ENCODE results near the gene HDAC4.

Gene HDAC4

GRCh38 chr2:239113615-239114014 lies 287.2 kb downstream of the HDAC4 start:
- DNase-seq (ENCODE audit: low read depth in 1 of 2, low spot score in 1 of 2), result no peak

- no peak for DNase-seq (ENCODE audit: low read depth in 1 of 2, low spot score in 1 of 2)
Measured at GRCh38 chr2:239113171-239113570, 287.6 kb downstream of the HDAC4 start.

- DNase-seq (ENCODE audit: low read depth in 1 of 2, low spot score in 1 of 2), result no peak
Measured at GRCh38 chr2:239112127-239112774, 288.6 kb downstream of the HDAC4 start.

- DNase-seq (ENCODE audit: low read depth in 1 of 2, low spot score in 1 of 2), result no peak
Measured at GRCh38 chr2:239111401-239112100, 289.3 kb downstream of the HDAC4 start.

GRCh38 chr2:239110595-239111048 lies 290.2 kb downstream of the HDAC4 start:
- DNase-seq (ENCODE audit: low read depth in 1 of 2, low spot score in 1 of 2), result no peak

- no peak for DNase-seq (ENCODE audit: low read depth in 1 of 2, low spot score in 1 of 2)
Measured at GRCh38 chr2:239109928-239110545, 290.8 kb downstream of the HDAC4 start.

GRCh38 chr2:239109041-239109927 lies 291.5 kb downstream of the HDAC4 start:
- DNase-seq (ENCODE audit: low read depth in 1 of 2, low spot score in 1 of 2), result no peak

GRCh38 chr2:239108459-239108858 lies 292.4 kb downstream of the HDAC4 start:
- DNase-seq (ENCODE audit: low read depth in 1 of 2, low spot score in 1 of 2), result no peak

GRCh38 chr2:239107936-239108335 lies 292.9 kb downstream of the HDAC4 start:
- DNase-seq (ENCODE audit: low read depth in 1 of 2, low spot score in 1 of 2), result no peak

- no peak for DNase-seq (ENCODE audit: low read depth in 1 of 2, low spot score in 1 of 2)
Measured at GRCh38 chr2:239106966-239107365, 293.9 kb downstream of the HDAC4 start.

- DNase-seq (ENCODE audit: low read depth in 1 of 2, low spot score in 1 of 2), result no peak
Measured at GRCh38 chr2:239106314-239106908, 294.4 kb downstream of the HDAC4 start.

GRCh38 chr2:239105234-239105633 lies 295.6 kb downstream of the HDAC4 start:
- DNase-seq (ENCODE audit: low read depth in 1 of 2, low spot score in 1 of 2), result no peak

GRCh38 chr2:239104800-239105199 lies 296.0 kb downstream of the HDAC4 start:
- DNase-seq (ENCODE audit: low read depth in 1 of 2, low spot score in 1 of 2), result no peak

GRCh38 chr2:239103125-239104098 lies 297.4 kb downstream of the HDAC4 start:
- no peak for DNase-seq (ENCODE audit: low read depth in 1 of 2, low spot score in 1 of 2)

GRCh38 chr2:239102266-239102665 lies 298.6 kb downstream of the HDAC4 start:
- no peak for DNase-seq (ENCODE audit: low read depth in 1 of 2, low spot score in 1 of 2)

- DNase-seq (ENCODE audit: low read depth in 1 of 2, low spot score in 1 of 2), result no peak
Measured at GRCh38 chr2:239101807-239102206, 299.0 kb downstream of the HDAC4 start.

- DNase-seq (ENCODE audit: low read depth in 1 of 2, low spot score in 1 of 2), result no peak
Measured at GRCh38 chr2:239101071-239101470, 299.7 kb downstream of the HDAC4 start.

- DNase-seq (ENCODE audit: low read depth in 1 of 2, low spot score in 1 of 2), result no peak
Measured at GRCh38 chr2:239099474-239099873, 301.3 kb downstream of the HDAC4 start.

- no peak for DNase-seq (ENCODE audit: low read depth in 1 of 2, low spot score in 1 of 2)
Measured at GRCh38 chr2:239098288-239098970, 302.4 kb downstream of the HDAC4 start.

Data from activated CD4-positive, alpha-beta T cell treated with anti-CD3 and anti-CD28 coated beads, Interleukin-2, amount 50 U/mL, for 24 hours (primary cell).